Hematopoietic multipotent progenitor cell (in vitro differentiated cells): ENCODE results near the gene CDH18. TPM values are rescaled to one million over a fixed set of nuclear protein-coding genes. Genes with fewer than 3 reads are reported as not detected.

ENCODE experiments used
- DNase-seq, 3 donors: peaks; one replicate each; pipeline ENCODE4 v3.0.0-alpha.2; 2011 to 2015; ENCODE audit warnings: low read depth in 2 of 3, low spot score in 2 of 3
- total RNA-seq: library from RNA; depleted of rRNA; stranded (reverse); fragments of >200 nt; gene quantifications from one replicate; pipeline ENCODE4 v1.2.3, GENCODE V29; 2012

The CDH18 gene
- total RNA-seq, 1 donor: not detected

- no peak for DNase-seq
Observed at GRCh38 chr5:19930451-19930850, 57.5 kb downstream of the CDH18 start.

GRCh38 chr5:19928562-19929421, 59.2 kb downstream of the CDH18 start:
- DNase-seq: no peak

- DNase-seq: no peak
Observed at GRCh38 chr5:19927919-19928318, 60.1 kb downstream of the CDH18 start.

GRCh38 chr5:19927170-19927569, 60.8 kb downstream of the CDH18 start:
- no peak for DNase-seq

GRCh38 chr5:19923742-19924141, 64.3 kb downstream of the CDH18 start:
- DNase-seq: no peak

GRCh38 chr5:19920761-19921160, 67.2 kb downstream of the CDH18 start:
- no peak for DNase-seq

GRCh38 chr5:19918780-19919179, 69.2 kb downstream of the CDH18 start:
- no peak for DNase-seq

- no peak for DNase-seq
Observed at GRCh38 chr5:19917588-19918122, 70.3 kb downstream of the CDH18 start.

- DNase-seq: no peak
Observed at GRCh38 chr5:19910136-19910535, 77.9 kb downstream of the CDH18 start.

- no peak for DNase-seq
Observed at GRCh38 chr5:19904766-19905165, 83.2 kb downstream of the CDH18 start.

GRCh38 chr5:19903611-19904010, 84.4 kb downstream of the CDH18 start:
- DNase-seq: no peak

- no peak for DNase-seq
Observed at GRCh38 chr5:19902316-19902934, 85.6 kb downstream of the CDH18 start.

GRCh38 chr5:19900269-19900668, 87.7 kb downstream of the CDH18 start:
- DNase-seq: no peak

- DNase-seq: no peak
Observed at GRCh38 chr5:19891658-19892057, 96.3 kb downstream of the CDH18 start.

GRCh38 chr5:19886123-19886917, 101.7 kb downstream of the CDH18 start:
- DNase-seq: no peak

- DNase-seq: no peak
Observed at GRCh38 chr5:19885040-19885824, 102.8 kb downstream of the CDH18 start.

- no peak for DNase-seq
Observed at GRCh38 chr5:19880859-19881436, 107.1 kb downstream of the CDH18 start.

GRCh38 chr5:19880458-19880857, 107.5 kb downstream of the CDH18 start:
- no peak for DNase-seq

GRCh38 chr5:19874811-19875210, 113.2 kb downstream of the CDH18 start:
- no peak for DNase-seq

- DNase-seq: no peak
Observed at GRCh38 chr5:19866090-19866450, 121.9 kb downstream of the CDH18 start.
